GM19025 (cell line): ENCODE data around the gene SULT1A2.
"Not testable (repeated sequence)": the region's sequence is repeated elsewhere in the genome, so short reads cannot be mapped to it uniquely, and the experiment has no call there.

Experiments
- ATAC-seq: cut with Tn5 transposase; IDR thresholded peaks from one replicate; pipeline ENCODE4 v1.9.1; 2021; ENCODE audit warnings: mild to moderate bottlenecking, low read depth, moderate library complexity; ENCODE audit not compliant: unreplicated experiment

Gene SULT1A2

DNA sequence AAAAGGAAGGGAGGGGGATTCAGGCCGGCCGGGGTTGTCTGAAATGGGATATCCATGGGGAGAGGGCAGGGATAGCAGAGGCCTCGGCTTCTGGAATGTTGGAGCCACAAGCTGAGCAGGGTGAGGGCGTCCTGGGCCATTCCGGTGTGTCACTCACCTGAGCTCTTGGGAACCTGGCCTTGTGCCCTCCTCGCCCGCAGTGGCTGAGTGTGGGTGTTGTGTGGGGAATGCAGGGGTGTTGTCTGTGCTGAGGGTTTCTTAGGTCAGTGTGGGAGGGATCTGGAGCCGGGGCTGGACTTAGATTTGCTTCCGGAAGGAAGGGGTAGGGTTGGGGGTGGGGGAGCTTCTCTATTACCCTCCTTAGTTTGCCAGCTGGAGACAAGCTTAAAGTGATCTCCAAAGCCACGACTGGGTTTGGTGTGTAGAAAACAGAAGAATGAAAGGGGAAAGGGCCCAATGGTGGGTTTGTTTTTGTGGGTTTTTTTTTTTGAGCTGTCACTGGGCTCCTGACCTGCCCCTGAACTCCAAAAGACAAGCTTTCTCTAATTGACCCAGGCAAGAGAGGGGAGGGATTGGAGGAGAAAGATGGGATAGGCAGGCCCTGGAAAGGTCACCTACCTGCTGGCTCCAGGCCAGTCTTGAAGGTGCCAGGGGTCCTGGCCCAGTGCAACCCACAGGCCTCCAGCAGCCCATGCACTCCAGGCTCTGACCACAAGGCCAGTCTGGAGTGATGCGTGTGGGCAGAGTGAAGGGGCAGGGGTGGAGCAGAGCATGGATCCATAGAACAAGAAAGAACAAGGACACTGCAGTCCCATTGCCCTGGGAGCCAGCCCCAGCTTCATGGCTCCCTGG lies at the start of gene SULT1A2:
Gene SULT1A2 (minus strand): TSS at position 211 of the 852 bp plus-strand sequence. CDS start 1,120 bp downstream, outside the sequence.
- no peak for ATAC-seq

DNA sequence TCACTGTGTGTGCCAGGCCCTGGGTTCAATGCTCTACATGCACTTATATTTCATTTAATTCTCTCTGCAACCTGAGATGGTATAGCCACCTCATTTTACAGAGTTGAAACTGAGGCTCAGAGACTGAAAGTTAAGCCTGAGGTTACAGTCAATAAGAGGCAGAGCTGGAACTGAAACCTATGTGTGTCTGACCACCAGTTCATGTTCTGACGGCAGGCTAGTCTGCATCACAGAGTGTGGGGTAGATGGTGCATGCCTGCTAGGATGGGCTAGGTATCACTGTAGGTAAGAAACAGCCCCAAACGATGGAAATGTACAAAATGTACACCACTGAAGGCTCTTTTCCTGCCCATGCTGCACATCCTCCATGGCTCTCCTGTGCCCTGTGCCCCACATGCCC lies 43.1 kb upstream of the SULT1A2 start:
- ATAC-seq, result not testable (repeated sequence)

DNA sequence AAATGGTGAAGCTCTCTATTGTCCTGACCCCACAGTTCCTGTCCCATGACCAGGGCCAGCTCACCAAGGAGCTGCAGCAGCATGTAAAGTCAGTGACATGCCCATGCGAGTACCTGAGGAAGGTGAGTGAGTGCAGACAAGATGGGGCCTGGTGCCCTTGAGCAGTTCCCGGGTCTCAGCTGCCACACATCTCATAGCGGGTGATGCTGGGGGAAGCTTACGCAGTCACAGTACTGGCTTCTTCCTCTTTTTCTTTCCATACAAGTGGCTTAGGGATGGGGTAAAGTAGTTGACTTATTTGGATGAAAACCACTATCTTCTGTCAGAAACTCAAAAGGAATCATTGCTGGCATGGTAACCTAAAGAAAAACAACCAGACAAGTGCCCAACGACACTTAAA lies 41.5 kb upstream of the SULT1A2 start:
- ATAC-seq, result not testable (repeated sequence)

DNA sequence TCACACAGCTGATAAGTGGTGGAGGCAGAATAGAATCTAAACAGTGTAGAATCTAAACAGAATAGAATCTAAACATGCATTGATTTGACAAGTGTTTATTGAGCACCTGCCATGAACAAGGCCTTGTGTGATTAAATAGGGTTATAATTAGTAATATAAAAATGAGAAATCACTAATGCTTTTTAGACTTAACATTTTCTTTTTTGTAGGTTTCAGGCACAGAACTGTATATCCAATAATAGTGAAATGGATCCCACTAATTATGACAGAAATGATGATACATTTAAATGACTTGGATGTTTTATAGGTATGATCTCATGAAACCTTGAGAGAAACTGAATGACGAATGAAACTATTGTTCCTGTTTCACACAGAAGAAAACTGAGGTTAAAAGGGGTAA lies 40.9 kb upstream of the SULT1A2 start, which contains the start of gene NPIPB8:
Gene NPIPB8 (plus strand): TSS at position 301 of the 400 bp plus-strand sequence. CDS start 296 bp downstream, outside the sequence.
- not testable (repeated sequence) for ATAC-seq

DNA sequence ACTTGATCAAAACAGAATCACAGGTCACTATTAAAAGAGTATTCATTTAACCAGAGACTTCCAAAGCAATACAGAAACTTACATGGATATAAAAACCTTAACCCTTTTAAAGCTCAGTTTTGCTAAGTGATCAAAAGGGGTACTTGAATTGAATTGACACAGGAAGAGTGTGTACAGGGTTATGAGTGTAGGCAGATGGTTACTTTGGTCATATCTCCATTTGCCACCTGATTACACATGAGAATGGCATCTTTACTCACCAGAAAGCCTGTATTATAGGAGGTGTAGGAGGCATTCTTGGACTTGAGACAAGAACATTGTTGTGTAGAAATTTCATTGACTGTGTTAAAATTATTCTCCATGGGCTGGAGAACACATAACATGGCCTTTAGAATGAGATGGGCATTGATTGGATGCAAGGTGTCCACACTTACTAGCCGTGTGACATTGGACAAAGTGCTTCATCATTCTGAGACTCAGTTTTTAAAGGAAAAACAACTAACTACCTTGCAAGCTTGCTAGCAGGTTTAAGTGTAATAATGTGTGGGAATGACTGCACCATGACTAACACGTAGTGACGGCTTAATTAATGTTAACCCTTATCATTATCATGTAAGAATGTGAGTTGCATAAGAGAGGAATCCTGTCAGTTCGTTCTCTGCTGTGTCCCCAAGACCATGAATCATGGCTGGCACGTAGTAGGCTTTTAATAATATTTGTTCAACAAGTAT lies 39.4 kb upstream of the SULT1A2 start:
- ATAC-seq, result not testable (repeated sequence)

DNA sequence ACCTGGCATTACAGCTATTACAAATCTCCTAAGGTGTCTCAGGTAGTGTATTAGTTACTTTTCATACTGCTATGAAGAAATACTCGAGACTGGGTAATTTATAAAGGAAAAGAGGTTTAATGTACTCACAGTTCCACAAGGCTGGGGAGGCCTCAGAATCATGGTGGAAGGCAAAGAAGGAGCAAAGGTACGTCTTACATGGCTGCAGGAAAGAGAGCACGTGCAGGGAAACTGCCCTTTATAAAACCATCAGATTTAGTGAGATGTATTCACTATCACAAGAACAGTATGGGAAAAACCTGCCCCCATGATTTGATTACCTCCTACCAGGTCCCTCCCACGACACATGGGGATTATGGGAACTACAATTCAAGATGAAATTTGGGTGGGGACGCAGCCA lies 34.1 kb upstream of the SULT1A2 start:
- ATAC-seq, result not testable (repeated sequence)

DNA sequence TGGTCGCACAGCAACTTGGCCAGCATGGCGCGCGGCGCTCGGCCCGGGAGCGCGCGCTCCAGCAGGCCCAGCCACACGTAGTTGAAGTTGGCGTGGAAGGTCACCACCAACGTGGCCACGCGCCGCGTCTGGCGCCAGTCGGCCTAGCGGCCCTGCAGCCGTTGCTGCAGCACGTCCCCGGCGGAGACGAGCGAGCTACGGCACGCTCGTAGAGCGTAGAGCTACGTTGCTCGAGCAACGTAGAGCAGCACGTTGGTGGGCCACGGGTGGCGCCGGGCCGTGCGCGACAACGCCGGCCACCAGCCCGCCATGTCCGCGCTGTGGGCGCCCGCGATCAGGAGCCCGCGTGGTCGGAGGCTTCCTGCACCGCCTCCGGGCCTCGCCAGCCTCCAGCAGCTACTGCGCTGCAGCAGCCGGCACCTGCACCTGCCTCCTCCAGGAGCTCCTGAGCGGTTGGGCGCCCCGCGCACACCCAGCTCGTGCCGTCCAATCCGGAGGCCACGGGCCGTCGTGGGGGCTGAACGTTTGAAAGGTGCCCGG lies 26.4 kb upstream of the SULT1A2 start:
- no peak for ATAC-seq

DNA sequence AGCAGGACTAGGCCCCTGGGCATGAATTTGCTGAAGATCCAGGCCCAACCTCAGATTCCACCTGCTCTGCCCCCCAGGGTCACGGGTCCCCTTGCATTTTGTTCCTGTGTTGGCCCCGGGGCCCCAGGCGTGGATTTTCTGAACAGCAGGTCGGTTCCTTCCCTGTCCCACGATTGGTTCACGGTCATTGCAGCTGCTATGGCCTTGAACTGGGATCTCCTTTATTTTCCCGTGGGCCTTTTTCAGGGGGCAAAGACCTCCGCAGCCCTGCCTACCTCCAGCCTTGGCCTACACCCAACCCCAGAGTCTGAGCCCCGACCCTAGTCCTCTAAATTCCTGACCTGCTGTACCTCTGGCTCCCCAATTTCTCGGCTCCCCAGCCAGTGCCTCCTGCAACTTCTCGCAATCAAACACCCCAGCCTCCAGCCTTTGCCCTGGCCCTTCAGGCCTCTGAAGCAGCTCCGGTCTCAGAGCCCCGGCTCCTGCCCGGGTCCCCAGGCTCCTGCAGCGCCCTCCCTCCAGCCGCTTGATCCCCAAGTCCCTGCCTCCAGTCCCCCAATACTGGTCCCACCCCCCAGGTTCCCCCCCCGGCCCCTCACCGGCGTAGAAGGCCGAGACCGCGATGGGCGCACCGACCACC lies 25.8 kb upstream of the SULT1A2 start:
- not testable (repeated sequence) for ATAC-seq

DNA sequence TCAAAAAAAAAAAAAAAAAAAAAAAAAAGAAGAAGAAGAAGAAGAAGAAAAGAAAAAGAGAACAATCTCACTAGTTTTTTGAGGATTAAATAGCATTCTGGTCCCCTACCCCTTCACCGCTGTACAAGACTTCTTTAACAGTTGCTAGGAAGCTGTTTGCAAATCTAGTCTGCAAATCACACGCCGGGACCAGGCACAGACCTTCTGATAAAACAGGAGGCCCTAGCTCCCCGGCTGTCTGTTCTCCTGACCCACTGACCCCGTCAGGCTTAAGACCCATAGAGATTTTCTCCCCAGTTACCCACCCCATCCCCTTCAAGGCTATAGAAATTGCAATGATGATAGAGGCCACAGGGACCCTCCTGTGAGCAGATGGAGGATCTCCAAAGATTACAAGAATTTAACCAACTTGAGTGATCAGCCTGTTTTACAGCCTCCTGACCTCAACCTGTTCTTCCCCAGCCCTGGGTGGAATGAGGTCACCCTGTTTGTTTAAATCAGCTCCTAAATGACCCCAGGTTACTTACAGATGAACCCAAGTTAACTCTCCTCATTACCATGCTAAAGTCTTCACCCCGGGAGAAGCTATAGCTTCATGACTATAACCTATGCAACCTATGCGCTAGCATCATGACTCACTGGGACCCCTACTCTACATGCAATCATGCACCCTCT lies 24.8 kb upstream of the SULT1A2 start:
- ATAC-seq, result no peak

DNA sequence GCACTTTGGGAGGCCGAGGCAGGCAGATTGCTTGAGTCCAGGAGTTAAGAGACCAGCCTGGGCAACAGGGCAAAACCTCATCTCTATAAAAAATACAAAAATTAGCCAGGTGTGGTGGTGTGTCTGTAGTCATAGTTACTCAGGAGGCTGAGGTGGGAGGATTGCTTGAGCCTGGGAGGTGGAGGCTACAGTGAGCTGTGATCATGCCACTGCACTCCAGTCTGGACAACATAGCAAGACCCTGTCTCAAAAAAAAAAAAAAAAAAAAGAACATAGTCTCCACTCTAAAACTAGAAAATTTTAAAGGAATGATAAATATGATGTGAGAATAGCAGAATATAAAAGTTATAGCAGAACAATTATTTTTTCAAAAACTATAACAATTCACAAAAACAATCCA lies 23.5 kb upstream of the SULT1A2 start:
- ATAC-seq, result not testable (repeated sequence)

DNA sequence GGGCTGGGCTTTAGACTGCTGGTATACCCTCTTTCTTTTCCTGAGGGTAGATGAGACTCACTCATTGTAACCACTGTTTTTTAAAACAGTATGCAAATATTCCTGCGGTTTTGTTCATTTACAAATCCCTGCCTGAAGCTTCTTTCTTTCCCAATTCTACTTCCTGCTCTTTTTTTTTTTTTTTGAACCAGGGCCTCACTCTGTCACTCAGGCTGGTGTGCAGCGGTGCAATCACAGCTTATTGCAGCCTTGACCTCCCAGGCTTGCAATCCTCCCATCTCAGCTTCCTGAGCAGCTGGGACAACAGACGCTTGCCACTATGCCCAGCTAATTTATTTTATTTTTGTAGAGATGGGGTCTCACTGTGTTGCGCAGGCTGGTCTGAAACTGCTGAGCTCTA lies 21.0 kb upstream of the SULT1A2 start:
- no peak for ATAC-seq

DNA sequence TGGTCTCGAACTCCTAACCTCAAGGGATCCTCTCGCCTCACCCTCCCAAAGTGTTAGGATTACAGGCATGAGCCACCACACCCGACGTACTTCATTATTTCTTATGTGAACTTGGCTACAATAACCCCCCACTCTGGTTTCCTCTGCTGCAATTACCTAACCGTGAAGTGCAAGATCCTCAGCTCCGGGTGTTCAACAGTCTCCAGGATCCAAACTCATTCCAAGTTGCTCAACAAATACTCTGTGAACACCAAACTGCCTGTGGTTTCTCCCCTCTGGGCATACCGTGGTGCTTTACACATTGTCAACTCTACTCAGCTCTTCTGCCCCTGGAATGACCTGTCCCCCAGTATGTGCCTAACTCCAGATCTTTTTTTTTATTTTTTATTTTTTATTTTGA lies 19.8 kb upstream of the SULT1A2 start:
- no peak for ATAC-seq

DNA sequence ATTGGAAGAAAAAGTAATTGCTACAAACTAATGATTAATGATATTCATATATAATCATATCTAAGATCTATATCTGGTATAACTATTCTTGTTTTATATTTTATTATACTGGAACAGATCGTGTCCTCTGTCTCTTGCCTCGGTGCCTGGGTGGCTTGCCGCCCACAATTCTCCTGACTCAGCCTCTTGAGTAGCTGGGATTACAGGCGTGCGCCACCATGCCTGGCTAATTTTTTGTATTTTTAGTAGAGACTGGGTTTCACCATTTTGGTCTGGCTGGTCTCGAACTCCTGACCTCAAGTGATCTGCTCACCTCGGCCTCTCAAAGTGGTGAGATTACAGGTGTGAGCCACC lies 19.4 kb upstream of the SULT1A2 start:
- ATAC-seq, result not testable (repeated sequence)

DNA sequence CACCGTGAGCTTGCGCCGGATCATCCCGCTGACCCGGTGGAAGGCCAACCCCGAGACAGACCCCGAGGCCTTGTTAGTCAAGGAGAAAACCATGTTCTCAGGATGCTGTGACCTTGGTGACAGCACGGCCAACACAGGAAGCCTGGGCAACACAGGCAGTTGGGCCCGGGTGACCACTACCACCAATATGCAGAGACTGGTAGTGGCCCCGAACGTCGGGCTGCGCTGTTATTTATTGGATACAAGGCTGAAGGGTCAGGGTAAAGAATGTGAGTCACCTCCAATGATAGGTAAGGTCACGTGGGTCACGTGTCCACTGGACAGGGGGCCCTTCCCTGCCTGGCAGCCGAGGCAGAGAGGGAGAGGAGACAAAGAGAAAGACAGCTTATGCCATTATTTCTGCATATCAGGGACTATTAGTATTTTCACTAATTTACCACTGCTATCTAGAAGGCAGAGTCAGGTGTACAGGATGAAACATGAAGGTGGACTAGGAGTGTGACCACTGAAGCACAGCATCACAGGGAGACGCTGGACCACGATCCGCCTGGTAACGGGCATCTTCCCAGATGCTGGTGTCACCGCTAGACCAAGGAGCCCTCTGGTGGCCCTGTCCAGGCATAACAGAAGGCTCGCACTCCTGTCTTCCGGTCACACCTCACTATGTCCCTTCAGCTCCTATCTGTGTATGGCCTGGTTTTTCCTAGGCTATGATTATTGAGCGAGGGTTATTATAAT lies 18.8 kb upstream of the SULT1A2 start:
- not testable (repeated sequence) for ATAC-seq

DNA sequence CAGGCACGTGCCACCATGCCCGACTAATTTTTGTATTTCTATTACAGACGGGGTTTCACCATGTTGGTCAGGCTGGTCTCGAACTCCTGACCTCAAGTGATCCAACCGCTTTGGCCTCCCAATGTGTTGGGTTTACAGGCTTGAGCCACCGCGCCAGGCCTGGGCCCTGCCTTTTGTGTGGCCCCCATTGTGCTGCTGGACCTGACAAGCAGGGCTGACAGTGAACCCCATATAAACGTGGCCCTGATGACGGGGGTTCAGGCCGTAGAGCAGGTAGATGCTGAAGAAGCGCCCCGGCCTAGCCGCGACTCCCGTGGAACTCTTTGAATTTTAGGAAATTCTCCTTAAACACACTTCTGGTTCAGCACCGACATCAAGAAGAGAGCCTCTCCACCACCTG lies 17.7 kb upstream of the SULT1A2 start:
- ATAC-seq, result not testable (repeated sequence)

DNA sequence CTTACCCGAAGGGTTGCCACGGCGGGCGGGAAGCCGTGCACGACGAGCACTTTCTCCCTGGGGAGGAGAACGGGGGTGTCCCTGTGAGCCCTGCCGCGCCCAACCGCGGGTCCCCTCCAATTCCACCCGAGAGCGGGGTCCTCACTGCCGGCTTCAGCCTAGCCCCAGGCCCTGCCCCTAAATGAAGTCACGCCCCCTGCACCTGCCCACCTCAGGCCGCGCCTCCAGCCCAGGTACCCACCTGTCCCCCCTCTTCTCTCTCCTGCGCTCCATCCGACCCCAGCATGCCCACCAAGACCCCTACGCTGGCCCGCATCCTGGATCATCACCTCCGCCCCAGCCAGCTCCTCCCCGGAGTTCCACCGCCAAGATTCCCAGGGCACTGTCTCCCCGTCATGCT lies 17.1 kb upstream of the SULT1A2 start:
- not testable (repeated sequence) for ATAC-seq

DNA sequence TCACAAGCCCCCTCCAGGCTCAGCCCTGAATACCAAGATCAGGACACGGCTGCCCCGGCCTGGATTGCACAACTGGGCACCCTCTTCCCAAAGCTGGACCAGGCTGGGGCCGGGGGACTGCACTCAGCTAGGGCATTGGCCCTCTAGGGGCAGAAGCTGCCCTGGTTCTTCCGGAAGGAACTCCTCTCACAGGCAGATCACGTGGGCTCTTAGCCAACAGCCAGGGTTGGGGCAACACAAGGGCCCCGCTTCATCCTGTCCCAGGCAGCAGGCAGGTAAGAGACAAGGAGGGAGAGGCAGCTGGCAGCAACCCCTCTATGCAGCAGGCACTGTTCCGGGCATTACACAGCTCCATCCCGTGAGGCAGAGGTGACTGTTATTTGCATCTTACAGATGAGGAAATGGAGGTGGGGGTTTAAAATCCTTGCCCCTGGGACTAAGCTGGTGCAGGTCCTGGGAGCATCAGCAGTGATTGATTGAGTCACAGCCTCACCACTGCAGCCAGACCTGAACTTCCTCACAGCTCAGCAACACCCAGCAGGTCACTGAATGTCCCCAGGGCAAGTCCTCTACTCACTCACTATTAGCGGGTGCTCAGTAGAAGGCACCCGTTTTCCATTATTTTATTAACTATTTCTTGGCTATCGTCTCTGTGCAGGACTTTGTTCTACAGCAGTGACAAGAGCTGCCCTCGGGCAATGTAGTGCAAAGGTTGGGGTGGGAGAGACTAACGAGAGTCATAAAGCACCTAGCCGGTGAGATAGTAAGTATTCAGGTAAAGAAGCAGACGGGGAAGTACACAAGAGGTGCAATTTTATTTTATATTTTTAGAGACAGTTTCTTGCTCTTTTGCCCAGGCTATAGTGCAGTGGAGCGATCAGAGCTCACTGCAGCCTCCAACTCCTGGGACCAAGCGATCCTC lies 15.8 kb upstream of the SULT1A2 start:
- not testable (repeated sequence) for ATAC-seq

DNA sequence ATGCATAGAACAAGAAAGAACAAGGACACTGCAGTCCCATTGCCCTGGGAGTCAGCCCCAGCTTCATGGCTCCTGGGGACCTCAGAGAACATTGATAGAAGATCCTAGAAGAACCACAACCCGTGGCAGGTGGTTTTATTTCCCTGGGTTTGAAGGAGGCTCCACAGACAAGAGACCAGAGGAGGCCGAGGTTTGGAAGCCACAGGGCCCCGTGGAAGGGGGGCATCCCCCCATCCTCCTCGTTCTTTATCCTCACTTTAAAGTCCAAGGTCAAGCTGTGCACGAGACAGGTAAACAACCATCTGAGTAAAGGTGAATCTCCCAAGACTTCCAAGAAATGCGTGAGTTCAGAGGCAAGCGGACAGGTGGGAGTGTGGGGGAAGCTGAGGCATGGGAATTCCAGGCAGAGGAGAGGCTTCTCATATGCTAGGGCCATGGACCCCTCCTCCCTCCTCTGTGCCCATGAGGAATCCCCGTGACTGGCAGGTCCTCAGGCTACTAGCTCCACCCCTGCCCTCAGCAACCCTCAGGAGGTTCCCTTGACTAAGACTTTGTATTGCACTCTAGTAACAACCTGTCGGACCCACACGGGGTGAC lies 13.8 kb upstream of the SULT1A2 start:
- ATAC-seq, result no peak
